Osteocyte (in vitro differentiated cells): ENCODE results near the gene MSL2. TPM values are rescaled to one million over a fixed set of nuclear protein-coding genes. Genes with fewer than 3 reads are reported as not detected.
"Not testable (repeated sequence)": the region's sequence is repeated elsewhere in the genome, so short reads cannot be mapped to it uniquely, and the experiment has no call there.

Experiments used
- DNase-seq: peaks from one replicate; pipeline ENCODE4 v3.0.0; 2021; ENCODE audit warnings: mixed read lengths; ENCODE audit not compliant: unreplicated experiment; ENCODE audit errors: extremely low spot score
- H3K27ac Mint-ChIP-seq: one replicate; pipeline ENCODE4 v1.8.0; 2021; ENCODE audit warnings: mild to moderate bottlenecking, mixed read lengths; ENCODE audit not compliant: unreplicated experiment
- H3K27me3 Mint-ChIP-seq: one replicate; pipeline ENCODE4 v1.8.0; 2021; ENCODE audit warnings: mixed read lengths; ENCODE audit not compliant: unreplicated experiment
- H3K36me3 Mint-ChIP-seq: one replicate; pipeline ENCODE4 v1.8.0; 2021; ENCODE audit warnings: mixed read lengths; ENCODE audit not compliant: unreplicated experiment
- H3K4me1 Mint-ChIP-seq: one replicate; pipeline ENCODE4 v1.8.0; 2021; ENCODE audit warnings: mixed read lengths; ENCODE audit not compliant: unreplicated experiment
- H3K4me3 Mint-ChIP-seq: one replicate; pipeline ENCODE4 v1.8.0; 2021; ENCODE audit warnings: mild to moderate bottlenecking, moderate library complexity, mixed read lengths; ENCODE audit not compliant: unreplicated experiment
- H3K9me3 Mint-ChIP-seq: one replicate; pipeline ENCODE4 v1.8.0; 2021; ENCODE audit warnings: mixed read lengths; ENCODE audit not compliant: unreplicated experiment
- total RNA-seq: library from RNA; stranded (reverse); gene quantifications from 2 replicates; pipeline ENCODE4 v1.2.1, GENCODE V29; 2021
- TF ChIP-seq, protein P1 (sequence below): fragments of 200-600 bp; sonication (generic); IDR thresholded peaks from 2 replicates; pipeline ENCODE4 v1.5.0; 2021; ENCODE audit warnings: antibody characterized with exemption, mild to moderate bottlenecking, moderate library complexity

The MSL2 gene
- total RNA-seq, 1 donor from 2014 or later = 28.9 TPM

DNA sequence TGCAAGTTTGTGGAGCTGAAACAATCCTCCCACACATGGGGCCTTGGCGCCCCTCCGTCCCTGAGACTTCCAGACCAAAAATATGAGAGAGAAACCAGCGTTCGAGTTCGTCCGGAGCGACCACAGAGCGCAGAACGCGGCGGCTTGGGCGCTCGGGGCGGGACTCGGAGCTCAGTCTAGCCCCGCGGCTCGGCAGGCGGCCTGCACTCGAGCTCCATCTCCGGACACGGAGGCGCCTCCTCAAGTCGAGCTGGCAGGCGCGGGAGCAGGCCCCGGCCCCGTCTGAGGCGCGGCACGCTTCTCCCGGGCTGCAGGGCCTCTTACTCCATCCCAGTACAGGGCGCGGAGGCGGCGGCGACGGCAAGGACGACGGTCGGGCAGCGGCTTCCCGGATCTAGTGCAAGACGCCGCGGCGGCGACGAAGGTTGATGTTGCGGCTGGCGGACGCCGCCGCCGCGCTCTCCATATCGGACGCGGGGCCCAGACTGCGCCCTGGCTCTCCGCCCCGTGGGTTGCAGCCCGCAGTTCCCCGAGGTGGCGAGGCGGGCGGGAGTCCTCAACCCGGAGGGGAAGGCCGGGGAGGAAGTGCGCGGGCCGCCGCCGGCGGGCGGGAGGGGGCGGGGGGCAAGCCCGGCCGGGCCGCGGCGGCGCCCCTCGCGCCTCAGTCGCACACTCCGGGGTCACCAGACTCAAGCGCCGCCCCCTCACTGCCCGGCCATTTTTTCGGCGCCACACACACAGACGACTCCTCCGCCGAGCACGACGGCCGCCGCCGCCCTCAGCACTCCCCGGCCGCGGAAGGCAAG is 674 bp downstream of the MSL2 start:
- Mint-ChIP-seq H3K4me1 (peaks cover 45% of the 10 kb centered on the region), H3K36me3 (peaks cover 6% of the 10 kb centered on the region), H3K4me3 (peak overlapping the region; percentile 91), H3K9me3 (no peaks in the 10 kb centered on the region), H3K27me3 (no peaks in the 10 kb centered on the region), H3K27ac (peak overlapping the region; percentile 98)
- TF ChIP-seq, protein P1, sequence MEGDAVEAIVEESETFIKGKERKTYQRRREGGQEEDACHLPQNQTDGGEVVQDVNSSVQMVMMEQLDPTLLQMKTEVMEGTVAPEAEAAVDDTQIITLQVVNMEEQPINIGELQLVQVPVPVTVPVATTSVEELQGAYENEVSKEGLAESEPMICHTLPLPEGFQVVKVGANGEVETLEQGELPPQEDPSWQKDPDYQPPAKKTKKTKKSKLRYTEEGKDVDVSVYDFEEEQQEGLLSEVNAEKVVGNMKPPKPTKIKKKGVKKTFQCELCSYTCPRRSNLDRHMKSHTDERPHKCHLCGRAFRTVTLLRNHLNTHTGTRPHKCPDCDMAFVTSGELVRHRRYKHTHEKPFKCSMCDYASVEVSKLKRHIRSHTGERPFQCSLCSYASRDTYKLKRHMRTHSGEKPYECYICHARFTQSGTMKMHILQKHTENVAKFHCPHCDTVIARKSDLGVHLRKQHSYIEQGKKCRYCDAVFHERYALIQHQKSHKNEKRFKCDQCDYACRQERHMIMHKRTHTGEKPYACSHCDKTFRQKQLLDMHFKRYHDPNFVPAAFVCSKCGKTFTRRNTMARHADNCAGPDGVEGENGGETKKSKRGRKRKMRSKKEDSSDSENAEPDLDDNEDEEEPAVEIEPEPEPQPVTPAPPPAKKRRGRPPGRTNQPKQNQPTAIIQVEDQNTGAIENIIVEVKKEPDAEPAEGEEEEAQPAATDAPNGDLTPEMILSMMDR = no peak
- DNase-seq = peak; percentile 88

DNA sequence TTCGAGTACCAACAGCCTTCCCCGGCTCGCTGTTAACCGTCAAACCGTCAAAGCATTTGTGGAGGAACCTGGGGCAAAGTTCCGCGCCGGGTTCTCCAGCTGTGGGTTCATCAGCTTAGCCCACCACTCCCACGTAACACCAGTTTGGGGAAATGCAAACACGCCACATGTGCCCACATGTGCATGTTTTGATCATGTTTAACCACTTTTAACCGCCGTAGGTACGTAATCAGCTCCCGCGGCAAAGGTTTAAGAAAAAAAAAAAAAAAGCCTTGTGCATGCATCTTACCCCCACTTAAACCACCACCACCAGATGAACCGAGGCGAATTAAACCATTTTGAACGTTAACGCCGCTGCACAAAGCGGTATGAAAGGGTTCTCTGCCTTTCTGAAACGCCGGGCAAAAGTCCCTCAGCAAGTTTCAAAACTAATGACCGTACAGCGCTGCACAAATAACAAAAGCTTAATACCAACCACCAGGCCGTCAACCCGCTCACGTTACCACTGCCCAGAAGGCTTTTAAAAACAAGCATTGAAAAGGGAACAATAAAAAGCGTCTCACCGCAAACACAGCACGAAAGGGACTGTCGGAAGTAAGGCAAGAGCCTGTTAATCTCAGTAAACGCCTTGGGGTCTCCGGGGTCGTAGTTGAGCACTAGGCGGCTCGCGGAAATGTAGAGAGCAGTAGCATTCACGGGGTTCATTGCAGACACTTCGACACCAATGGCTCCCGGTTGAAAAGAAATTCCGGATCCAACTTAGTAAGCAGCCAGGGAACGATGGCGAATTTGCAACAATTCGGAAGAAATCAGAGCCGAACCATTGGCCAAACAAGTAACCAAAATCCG is 1.5 kb downstream of the MSL2 start:
- peaks cover 51% of the 10 kb centered on the region for H3K4me1 Mint-ChIP-seq
- TF ChIP-seq, protein P1 = no peak
- no peaks in the 10 kb centered on the region for H3K9me3 Mint-ChIP-seq
- peak; percentile 66 for DNase-seq
- H3K36me3 Mint-ChIP-seq = peaks cover 6% of the 10 kb centered on the region
- H3K4me3 Mint-ChIP-seq = peak overlapping the region; percentile 91
- H3K27ac Mint-ChIP-seq = peak overlapping the region; percentile 95
- no peaks in the 10 kb centered on the region for H3K27me3 Mint-ChIP-seq

DNA sequence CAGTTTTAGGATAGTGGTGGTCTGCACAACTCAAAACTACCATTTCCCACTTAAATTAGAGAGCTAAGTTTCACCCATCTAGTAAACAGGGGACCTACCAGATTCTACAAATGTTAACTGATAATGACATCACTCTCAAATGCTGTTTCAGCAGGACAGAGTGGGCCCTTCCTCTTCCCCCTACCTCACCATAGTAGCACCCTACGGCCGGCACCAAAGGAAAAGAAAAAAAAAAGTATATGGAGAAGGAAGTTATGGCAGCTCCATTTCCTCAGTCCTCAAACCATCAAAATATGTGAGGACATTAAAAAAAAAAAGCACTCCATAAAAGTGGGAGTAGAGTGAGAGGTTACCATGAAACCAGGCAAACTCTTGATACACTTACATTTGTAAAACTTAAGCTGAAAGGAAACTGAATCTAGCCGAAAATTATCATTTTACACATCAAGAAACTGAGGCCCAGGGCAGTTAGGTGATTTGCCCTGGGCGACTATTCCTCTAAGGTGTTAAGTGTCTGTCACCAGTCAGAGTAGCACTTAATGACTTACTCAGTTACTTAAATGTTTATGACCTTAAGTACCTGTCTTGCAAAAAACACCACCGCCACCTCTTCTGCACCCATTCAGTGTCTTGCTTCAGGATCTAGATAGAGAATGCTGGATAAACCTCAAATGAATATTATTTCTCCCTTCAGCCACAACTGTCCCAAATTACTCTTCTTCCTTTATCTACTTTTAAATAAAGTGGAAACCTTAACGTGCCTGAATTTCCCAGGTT is 2.7 kb downstream of the MSL2 start:
- H3K9me3 Mint-ChIP-seq = no peaks in the 10 kb centered on the region
- no peaks in the 10 kb centered on the region for H3K27me3 Mint-ChIP-seq
- H3K4me1 Mint-ChIP-seq = peaks cover 60% of the 10 kb centered on the region
- peak overlapping the region; percentile 95 for H3K27ac Mint-ChIP-seq
- no peak for DNase-seq
- H3K4me3 Mint-ChIP-seq = peak overlapping the region; percentile 91
- H3K36me3 Mint-ChIP-seq = peaks cover 6% of the 10 kb centered on the region
- TF ChIP-seq, protein P1 = no peak

DNA sequence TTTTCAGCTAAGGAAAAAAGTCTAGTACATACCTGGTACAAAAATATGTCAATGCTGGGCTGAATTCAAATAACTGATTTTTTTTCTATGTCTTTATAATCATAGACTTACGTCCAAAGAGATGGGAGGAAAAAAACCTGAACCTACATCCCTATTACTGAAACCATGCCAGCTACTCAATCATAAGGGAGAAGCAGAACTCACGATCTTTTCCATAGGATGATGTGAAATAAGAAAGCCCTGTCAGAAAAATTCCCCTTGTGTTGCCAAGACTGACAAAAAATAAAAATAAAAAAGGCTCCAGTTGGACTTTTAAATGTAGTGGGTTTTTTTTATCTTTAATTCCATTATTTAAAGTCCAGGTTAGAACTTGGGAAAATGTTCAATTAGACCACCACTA is 3.3 kb downstream of the MSL2 start:
- TF ChIP-seq, protein P1 = no peak
- peaks cover 6% of the 10 kb centered on the region for H3K36me3 Mint-ChIP-seq
- H3K4me1 Mint-ChIP-seq = peaks cover 63% of the 10 kb centered on the region
- peak overlapping the region; percentile 91 for H3K4me3 Mint-ChIP-seq
- H3K9me3 Mint-ChIP-seq = no peaks in the 10 kb centered on the region
- H3K27me3 Mint-ChIP-seq = no peaks in the 10 kb centered on the region
- peak overlapping the region; percentile 95 for H3K27ac Mint-ChIP-seq
- no peak for DNase-seq

DNA sequence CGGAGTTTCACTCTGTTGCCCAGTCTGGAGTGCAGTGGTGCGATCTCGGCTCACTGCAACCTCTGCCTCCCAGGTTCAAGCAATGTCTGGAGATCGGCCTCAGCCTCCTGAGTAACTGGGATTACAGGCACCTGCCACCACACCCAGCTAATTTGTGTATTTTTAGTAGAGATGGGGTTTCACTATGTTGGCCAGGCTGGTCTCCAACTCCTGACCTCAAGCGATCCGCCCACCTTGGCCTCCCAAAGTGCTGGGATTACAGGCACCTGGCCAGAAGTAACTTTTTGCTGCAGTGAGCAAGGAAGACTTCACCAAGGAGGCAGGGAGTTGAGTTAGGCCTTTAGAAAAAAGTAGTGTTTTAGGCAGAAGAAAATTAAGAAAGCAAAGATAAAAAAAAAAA is 3.9 kb downstream of the MSL2 start:
- Mint-ChIP-seq H3K27ac (peak overlapping the region; percentile 95), H3K4me1 (peaks cover 62% of the 10 kb centered on the region), H3K4me3 (peak overlapping the region; percentile 91)
- H3K27me3 Mint-ChIP-seq, H3K36me3 Mint-ChIP-seq, H3K9me3 Mint-ChIP-seq: not testable (repeated sequence)
- peak; percentile 40 for DNase-seq
